ENCODE data around the gene FOXRED2.
"Not testable (repeated sequence)": the region's sequence is repeated elsewhere in the genome, so short reads cannot be mapped to it uniquely, and the experiment has no call there.

The FOXRED2 gene

DNA sequence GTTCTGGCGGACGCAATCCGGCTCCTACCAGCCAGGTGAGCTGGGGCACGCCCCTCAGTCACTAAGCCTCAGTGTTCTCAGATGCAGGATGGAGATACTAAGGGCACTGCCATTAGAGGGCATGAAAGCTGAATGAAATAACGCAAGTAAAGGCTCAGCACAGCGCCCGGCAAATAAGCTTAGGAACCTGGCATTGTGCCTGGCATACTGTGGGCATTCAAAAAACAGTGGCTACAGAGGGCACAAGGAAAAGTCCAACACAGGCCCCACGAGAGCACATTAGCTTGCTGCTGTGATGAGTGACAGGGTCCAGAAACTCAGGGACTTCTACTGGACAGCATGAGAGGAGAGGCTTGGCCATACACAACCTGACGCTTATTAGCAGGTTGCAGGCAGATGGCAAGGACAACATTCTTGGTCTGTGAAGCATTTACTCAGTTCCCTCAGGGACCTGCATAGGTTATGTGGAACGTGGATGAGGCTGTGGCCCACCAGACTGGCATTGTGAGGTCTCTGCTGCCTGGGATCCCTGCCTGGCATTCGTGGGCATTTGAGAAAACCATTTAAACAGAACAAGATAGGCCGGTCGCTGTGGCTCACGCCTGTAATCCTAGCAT is 37.6 kb downstream of the FOXRED2 start:
- DNase-seq (ENCODE audit: low spot score), result no peak

DNA sequence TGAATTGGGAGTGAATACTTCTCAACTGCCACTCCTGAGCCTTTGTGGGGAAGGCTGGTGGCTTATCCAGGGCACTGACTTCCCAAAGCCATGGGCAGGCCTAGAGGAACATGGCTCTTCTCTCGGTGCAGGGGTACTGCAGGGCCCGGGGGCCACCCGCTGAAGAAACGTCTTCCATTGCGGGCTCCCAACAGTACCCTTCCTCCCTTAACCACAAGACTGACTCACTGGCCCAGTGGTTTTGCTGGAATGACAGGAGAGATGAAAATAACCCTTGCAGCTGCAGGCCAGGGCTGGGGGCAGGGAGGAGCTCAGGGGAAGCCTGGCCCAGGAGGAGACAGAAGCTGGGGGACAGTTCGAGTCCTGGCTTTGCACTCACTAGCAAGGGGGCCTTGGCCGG is 38.9 kb downstream of the FOXRED2 start:
- no peak for DNase-seq (ENCODE audit: low spot score)

DNA sequence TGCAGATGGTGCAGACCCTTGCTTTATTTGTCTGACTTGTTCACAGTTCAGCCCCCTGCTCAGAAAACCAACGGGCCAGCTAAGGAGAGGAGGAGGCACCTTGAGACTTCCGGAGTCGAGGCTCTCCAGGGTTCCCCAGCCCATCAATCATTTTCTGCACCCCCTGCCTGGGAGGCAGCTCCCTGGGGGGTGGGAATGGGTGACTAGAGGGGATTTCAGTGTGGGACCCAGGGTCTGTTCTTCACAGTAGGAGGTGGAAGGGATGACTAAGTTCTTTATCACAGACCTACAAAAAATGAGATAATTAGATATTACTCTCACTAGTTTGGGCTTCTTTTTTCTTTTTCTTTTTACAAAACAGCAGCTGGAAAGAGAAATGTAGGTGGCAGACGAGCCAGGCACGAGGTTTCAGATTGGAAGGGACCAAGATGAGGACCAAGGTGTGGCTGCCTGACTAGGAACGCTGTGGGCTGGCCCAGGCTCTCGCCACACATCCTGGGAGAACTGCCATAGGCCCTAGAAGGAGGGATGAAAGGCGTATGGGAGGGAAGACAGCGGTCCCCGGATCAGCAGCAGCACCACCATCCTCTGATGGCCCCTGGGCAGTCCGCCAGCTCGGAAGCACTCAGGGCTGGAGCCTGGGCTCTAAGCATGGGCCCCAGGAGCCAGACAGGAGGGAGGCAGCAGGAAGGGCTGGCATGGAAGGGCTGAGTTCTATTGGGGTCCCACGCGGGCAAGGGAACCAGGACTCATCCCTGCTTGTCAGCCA is 39.6 kb downstream of the FOXRED2 start:
- no peak for DNase-seq (ENCODE audit: low spot score)

DNA sequence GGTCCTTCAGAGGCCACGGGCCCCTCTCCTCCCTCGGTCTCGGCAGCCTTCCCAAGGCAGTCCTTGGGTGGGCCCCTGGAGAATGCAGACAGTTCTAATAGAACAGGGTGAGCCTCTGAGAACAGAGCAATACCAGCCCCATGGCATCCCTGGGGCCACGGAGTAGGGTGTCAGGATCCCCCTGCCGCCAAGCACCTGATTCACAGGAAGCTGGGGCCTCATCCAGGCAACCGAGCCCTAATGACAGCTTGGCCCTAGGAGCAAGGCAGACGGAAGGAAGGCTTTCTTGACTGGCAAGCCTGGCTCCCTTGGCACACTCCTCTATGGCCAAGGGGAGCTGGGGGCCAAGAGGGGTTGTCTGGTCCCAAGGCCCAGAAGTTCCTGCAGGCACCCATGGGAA is 40.6 kb downstream of the FOXRED2 start:
- DNase-seq (ENCODE audit: low spot score), result no peak

DNA sequence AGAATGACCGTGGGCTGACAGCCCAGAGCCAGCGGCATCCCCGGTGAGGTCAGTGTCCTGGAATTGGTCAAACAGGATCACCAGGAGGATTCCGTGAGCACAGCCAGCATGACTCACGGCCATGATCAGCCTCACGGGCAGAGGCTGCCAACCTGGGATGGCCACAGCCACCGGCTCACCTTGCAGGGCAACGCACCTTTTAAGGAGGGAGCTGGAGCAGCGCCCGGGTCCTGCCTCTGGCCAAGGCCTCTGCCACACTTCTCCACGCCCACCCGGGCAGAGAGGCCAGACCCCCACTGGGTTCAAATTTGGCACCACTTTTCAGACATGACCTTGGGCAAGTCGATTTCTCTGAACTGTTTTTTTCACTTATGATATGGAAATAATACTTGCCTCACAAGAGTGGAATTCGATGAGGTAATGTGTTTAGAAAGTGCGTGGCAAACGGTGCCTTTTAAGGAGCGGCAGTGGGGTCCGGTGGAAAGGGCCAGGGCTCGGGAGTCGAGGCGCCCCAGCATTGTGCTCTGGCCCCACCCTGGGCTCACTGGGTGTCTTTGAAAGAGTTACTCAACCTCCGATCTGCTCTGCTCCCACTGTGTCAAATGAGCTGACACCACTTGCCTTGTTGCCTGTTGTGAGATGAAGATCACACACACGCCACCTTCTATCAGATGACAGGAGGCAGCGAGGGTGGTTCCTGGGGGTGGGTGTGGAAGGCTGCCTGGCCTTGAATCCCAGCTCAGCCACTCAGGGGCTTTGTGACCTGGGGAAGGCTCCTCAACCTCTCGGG is 41.4 kb downstream of the FOXRED2 start:
- DNase-seq (ENCODE audit: low spot score), result no peak

DNA sequence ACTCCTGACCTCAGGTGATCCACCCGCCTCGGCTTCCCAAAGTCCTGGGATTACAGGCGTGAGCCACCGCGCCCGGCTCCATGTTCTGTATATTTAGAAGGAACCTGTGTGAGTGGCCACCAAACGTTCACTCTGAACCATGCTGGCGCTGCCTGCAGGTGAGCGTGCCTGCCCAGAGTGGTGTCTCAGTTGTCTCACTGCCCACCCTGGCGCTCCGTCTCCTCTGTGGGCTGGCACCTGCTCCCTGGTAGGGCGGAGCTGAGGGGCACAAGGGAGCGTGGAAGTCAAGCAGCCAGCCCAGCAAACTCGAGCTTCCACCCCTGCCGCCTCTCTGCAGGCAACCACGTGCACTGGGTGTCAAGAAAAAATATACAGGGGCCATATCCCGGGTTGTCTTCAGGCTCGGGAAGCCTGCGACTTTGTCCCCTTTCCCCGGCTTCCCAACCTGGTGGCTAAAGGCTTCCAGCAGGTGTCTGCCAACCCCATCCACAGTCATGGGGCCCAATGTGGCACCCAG is 42.1 kb downstream of the FOXRED2 start:
- no peak for DNase-seq (ENCODE audit: low spot score)

DNA sequence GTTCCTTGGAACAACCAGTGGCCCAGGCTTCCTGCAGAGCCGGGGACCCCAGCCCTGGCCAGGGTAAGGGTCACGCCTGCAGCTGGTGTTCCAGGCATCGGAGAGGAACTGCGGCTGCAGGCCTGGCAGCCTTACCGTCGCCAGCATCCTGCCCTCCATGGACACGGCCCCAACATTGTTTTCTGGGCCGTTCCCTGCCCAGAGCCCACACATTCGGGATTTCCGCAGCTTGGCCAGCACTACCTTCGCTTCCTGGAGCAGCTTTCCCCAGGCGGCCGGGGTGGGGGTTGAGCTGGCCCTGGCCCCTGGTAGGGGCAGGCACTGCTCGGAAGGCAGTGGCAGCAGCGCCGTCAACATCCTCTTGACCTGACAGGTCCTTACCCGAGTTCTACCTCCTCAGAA is 43.1 kb downstream of the FOXRED2 start:
- DNase-seq (ENCODE audit: low spot score), result peak; percentile 68

DNA sequence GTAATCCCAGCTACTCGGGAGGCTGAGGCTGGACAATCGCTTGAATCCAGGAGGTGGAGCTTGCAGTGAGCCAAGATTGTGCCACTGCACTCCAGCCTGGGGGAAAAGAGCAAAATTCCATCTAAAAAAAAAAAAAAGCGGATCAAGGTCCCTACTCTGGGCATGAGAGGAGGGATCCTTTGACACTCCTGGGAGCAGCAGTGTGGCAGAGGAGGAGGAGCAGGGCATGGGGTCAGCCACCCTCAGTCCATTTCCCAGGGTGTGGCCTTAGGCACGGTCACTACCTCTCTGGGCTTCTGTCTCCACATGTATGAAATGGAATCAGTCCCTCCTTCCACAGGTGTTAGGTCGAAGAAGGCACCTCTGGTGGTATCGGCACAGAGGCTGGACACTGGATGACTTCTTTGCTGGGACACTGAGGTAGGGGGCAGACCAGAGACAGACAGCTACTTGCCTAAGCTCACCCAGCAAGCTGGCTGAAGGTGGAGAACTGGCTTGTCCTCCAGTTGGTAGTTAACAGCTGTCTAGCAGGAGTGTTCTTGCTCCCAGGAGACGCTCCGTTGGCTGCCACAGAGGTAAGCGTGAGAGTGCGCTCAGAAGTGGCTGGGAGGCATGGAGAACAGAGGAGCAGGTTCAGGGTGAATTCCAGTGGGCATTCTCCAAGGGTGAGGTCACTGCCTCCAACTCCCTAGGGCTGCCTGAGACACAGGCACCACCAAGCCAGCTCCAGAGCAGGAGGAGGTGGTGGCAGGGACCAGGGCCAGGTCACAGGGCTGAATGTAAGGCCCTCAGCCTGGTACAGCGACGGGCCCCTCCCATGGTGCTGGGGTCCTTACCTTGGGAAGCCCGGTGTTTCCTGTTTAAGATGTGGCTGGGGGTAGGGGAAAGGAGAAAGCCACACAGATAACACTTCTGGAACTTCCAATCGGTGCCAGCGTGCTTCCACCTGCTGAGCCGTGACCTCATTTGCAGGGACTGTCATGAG is 44.9 kb downstream of the FOXRED2 start:
- peak; percentile 69 for DNase-seq (ENCODE audit: low spot score)

DNA sequence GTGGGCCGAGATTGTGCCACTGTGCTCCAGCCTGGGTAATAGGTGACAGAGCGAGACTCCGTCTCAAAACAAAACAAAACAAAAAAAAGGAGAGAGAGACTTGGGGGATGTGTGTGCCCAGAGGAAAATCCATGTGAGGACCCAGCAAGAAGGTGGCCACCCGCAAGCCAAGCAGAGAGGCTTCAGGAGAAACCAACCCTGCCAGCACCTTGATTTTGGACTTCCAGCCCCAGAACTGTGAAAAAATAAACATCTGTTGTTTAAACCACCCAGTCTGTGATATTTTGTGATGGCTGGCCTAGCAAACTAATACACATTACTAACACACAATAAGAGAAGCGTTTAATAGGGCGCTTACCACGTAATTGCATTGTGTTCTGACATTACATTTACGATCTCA is 46.6 kb downstream of the FOXRED2 start:
- DNase-seq (ENCODE audit: low spot score), result no peak

DNA sequence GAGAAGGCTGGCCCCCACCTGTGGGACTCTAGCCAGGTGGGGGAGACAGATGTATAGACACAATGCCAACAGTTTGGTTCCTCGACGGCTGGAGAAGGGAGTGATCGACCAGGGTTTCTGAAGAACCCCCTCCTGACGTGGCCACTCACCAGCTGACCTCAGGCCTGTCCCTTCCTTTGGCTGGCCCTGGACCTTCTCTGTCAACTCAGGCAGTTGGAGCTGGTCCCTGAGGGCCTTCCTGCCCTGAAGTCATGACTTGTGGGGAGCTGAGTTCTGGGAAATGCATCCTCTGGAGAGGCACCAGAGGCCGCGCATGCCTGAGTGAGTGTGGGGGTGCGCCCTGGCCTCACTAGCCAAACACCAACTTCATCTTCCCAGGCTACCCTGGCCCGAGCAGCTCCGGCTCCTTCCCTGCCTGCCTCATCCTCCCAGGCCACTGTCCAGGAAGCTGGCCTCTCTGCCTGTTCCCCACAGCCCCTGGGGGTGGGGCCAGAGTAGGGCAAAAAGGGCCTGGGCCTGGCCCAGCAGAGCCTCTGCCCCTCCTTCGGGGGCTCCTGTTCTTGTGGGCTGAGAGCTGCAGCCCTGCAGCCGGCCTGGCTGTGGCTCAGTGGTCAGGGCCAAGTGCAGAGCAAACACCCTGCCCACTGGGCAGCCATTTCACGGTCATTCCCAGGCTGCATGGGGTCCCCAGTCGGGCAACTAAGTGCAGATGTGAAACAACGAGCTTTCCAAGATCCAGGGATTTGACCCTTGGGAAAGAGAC is 49.0 kb downstream of the FOXRED2 start:
- no peak for DNase-seq (ENCODE audit: low spot score)

DNA sequence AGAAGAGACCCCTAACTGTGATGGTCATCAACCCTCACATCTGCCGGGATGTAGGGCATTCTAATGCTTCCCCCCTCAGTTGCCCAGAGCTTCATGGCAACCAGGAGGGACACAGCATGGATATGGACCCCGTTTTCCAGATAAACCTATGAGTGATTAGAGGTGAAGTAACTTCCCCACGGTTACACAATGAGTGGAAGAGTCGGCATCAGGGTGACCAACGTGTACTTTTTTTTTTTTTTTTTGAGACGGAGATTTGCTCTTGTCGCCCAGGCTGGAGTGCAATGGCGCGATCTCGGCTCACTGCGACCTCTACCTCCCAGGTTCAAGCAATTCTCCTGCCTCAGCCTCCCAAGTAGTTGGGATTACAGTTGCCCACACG is 50.4 kb downstream of the FOXRED2 start:
- no peak for DNase-seq (ENCODE audit: low spot score)

DNA sequence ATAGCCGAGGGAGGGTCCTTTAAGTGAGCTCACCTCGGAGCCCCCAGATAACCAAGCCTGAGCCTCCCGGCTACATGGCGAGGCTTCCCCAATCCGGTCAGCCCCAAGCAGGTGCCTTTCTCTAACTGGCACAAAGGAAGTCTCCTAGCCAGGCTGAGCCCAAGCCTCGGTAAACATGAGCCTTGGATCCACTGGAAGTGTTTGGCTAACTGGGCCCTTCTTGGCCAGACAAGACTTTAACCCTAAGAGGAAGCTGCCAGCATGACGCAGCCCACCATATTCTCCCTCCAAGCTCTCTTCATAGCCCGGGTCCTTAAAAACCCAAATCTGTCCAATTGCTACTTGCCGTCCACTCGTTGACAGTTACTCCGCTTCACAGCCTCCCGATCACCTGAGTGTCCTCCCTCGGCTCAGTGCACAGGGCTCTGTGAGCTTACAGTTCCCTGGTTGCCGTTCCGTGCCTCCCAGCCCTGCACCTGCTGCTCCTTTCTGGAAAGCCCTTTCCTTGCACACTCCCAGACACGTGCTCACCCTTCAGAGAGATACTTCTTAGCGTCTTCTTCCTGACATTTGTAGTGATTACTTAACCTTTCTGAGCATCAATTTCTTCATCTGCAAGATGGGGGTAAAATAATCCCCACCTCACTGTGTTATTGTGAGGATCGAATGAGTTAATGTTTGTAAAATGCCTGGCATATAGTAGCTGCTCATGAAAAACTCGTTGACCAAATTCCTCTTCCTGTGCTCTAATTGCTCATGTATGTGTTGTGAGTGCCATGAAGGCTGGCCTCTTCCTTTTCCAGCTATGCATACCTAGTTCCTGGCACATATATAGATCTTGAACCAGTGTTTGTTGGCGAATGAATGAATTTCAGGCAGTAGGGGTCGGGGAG is 51.0 kb downstream of the FOXRED2 start:
- no peak for DNase-seq (ENCODE audit: low spot score)

DNA sequence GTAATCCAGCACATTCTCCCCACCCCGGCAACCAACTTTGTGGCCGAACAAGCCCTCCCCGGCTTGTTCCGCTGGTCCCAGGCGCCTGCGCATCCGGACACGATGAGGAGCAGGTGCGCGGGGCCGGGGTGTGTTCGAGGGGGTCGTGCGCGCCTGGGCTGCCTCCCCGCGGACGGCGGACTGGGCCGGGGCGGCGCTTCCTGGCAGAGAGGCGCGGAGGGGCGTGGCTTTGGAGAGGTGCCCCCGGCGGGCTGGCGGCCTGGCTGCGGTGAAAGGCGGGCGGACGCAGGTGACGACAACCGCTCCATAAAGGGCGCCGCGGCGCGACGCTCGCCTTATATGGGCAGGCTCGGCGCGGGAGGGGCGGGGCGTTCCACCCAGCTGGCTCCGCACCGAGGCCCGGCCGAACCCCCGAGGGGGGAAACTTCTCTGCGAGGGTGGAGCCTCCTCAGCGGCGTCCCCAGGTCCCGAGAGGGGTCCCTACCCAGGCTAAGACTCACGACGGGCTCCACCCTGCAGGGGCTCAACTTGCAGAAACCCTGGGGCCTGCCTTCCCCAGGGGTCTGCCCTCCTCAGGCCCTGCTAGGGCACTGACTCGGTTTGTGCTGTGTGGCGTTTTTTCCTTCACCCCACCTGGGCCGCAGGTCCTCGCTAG is 51.8 kb downstream of the FOXRED2 start:
- peak; percentile 68 for DNase-seq (ENCODE audit: low spot score)

DNA sequence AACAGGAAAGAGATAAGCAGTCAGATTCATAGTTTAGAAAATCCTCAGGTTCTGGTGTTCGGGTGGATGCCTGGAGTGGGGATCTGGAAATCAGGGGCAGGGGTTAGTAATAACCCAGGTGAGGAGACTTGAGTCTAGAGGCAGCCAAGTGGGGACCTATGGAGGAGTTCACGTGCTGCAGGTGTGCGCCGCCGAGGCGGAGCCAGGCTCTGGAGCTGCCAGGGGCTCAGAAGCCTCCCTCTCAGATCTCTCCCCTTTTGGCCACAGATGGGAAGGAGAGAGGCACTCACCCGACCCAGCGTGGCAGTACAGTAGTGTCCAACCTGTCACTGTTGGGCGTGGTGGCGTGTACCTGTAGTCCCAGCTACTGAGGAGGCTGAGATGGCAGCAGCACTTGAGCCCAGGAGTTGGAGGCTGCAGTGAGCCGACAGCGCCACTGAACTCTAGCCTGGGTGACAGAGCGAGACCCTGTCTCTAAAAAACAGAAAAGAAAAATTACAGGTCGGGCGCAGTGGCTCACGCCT is 52.9 kb downstream of the FOXRED2 start:
- DNase-seq (ENCODE audit: low spot score), result no peak

DNA sequence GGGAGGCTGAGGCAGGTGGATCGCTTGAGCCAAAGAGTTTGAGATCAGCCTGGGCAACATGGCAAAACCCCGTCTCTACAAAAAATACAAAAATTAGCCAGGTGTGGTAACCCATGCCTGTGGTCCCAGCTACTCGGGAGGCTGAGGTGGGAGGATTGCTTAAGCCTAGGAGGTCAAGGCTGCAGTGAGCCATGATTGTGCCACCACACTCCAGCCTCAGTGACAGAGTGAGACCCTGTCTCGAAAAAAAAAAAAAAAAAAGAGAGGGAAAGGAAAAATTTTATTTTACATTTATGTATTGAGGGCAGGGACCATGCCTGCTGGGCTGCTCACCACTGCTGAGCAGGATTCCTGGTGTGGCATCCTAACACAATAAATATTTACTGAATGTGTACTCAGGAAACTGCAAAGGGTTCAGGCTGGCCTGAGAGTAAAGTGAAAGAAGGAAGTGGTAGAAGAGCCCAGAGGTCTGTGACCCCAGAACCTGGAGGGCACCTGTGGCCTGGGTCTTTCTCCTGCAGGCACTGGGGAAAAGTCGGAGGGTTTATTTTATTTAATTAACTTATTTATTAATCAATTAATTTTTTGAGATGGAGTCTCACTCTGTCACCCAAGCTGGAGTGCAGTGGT is 53.7 kb downstream of the FOXRED2 start:
- not testable (repeated sequence) for DNase-seq (ENCODE audit: low spot score)

DNA sequence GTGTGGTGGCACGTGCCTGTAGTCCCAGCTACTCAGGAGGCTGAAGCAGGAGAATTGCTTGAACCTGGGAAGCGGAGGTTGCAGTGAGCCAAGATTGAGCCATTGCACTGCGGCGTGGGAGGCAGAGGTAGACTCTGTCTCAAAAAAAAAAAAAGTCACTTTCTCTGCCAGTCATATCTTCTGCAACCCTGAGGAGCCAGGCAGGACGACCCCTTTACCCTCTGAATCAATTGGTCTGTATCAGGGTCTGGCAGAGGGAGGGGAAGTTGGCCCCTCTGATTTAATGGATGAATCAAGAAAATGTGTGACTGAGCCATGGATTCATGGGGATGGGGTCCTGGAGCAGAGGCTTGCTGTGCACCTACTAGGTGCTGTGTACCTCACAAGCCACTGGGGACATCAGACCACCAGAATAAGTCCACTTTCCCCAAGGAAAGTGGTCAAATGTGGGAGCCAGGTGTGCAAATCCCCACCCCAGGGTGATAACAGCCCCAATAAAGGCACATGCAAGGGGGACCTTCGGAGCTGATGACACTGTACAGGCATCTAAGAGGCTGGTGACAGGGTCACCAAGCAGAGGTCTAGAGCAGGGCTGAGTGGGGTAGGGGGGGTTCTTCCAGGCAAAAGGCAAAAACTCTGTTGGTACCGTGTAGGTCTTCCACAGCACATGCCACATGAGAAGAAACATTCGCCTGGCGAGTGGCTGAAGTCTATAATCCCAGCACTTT is 54.4 kb downstream of the FOXRED2 start:
- no peak for DNase-seq (ENCODE audit: low spot score)

DNA sequence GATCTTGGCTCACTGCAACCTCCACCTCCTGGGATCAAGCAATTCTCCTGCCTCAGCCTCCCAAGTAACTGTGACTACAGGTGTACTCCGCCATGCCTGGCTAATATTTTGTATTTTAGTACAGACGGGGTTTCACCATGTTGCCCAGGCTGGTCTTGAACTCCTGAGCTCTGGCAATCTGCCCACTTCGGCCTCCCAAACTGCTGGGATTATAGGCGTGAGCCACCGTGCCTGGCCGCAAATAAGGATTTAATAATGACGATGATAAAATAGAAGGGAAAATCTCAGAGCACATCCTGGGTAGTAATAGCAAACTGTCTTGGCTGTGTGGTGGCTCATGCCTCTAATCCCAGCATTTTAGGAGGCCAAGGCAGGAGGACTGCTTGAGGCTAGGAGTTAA is 55.9 kb downstream of the FOXRED2 start:
- not testable (repeated sequence) for DNase-seq (ENCODE audit: low spot score)
